ENCODE data around the gene KIAA0408. TPM values are rescaled to one million over a fixed set of nuclear protein-coding genes. Genes with fewer than 3 reads are reported as not detected.

Gene KIAA0408
- total RNA-seq (1.3 and 2.8 TPM in 2 replicates), polyA plus RNA-seq (3.0 and 4.6 TPM in 2 replicates), polyA minus RNA-seq (ENCODE audit: low replicate concordance) (0.07 and 0.59 TPM in 2 replicates)
- 2.3 and 2.7 TPM in 2 replicates for polyA plus RNA-seq (2012)

DNA sequence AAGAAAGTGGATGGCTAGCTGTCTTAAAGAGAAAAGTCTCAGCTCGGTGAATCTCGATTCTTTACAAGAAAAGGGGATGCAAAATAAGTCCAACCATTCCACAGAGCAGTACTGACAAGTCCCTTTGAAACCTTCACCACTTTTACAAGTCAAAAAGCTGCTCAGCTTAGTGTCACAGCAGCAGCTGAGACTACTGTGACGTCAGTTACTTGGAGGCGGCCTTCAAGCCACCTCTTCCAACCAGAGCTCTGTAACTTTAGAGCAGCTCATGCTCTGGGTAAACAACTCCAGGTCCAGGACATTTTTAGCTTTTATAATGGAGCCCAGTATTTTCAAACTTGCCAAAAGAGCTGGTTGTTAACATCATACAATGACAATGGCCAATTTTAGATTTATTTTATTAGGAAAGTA, at the start of gene KIAA0408:
KIAA0408 (minus strand) TSS at position 159 of the 411 bp plus-strand sequence. CDS start 5,408 bp downstream, outside the sequence.
- Histone ChIP-seq H3K79me2 (ENCODE audit: control insufficient read depth, insufficient read depth, low read length) (no peaks in the 10 kb centered on the region), H3K36me3 (ENCODE audit: control insufficient read depth, insufficient read depth, low read length) (no peaks in the 10 kb centered on the region), H3K4me1 (ENCODE audit: control insufficient read depth, extremely low read depth, insufficient read depth, low read length) (peaks cover 15% of the 10 kb centered on the region), H4K20me1 (ENCODE audit: control insufficient read depth, extremely low read depth, insufficient read depth, low read length) (no peaks in the 10 kb centered on the region), H3K4me2 (ENCODE audit: extremely low read depth, insufficient read depth, low read length) (peak within 1 kb of the TSS; percentile 59), H3K9me3 (ENCODE audit: control insufficient read depth, insufficient read depth, low read depth, low read length) (no peaks in the 10 kb centered on the region), H3K9ac (ENCODE audit: insufficient read depth, low read length) (no peak within 1 kb of the TSS), H3K27ac (ENCODE audit: insufficient read depth, low read length) (peak within 1 kb of the TSS; percentile 40), H3K27me3 (ENCODE audit: control insufficient read depth, insufficient read depth, low read length) (no peaks in the 10 kb centered on the region), H3K4me3 (replicated peaks in 1 of 4; ENCODE audit: control extremely low read depth in 1 of 4, insufficient read depth in 1 of 4, low read depth in 3 of 4, low read length in 4 of 4) (peak within 1 kb of the TSS in 2 of 4 experiments; percentile 45 to 49), H2AFZ (ENCODE audit: low read length) (peak within 1 kb of the TSS; percentile 19)
- no peak for TF ChIP-seq EZH2 (IDR thresholded peaks at IDR 0.05; ENCODE audit: low read length, missing control alignments)
- TF ChIP-seq, protein P1, sequence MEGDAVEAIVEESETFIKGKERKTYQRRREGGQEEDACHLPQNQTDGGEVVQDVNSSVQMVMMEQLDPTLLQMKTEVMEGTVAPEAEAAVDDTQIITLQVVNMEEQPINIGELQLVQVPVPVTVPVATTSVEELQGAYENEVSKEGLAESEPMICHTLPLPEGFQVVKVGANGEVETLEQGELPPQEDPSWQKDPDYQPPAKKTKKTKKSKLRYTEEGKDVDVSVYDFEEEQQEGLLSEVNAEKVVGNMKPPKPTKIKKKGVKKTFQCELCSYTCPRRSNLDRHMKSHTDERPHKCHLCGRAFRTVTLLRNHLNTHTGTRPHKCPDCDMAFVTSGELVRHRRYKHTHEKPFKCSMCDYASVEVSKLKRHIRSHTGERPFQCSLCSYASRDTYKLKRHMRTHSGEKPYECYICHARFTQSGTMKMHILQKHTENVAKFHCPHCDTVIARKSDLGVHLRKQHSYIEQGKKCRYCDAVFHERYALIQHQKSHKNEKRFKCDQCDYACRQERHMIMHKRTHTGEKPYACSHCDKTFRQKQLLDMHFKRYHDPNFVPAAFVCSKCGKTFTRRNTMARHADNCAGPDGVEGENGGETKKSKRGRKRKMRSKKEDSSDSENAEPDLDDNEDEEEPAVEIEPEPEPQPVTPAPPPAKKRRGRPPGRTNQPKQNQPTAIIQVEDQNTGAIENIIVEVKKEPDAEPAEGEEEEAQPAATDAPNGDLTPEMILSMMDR (conservative IDR thresholded peaks at IDR 0.05 in 1 of 2, IDR thresholded peaks at IDR 0.05 in 1 of 2; ENCODE audit: low read depth in 1 of 2, low read length in 2 of 2): no peak
- peak; percentile 64 to 82 for DNase-seq (ENCODE audit: low read depth in 2 of 2)

DNA sequence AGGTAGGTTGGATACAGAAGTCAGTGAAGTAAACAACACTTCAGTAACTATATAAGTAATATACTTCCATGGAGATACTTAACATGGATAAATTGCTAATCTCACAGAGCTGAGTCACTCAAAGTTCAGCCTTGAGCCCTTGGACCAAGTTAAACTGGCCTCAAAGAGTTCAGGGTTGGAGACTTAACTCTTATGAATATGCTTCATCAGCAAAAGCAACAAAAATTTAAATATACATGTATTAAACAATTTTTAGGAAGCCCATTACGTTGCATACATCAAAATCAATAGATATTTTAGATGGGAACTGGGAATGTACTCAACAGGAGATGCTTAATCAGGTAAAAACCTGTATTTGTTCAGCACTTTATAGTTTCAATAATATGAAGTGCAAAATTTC, 47.7 kb upstream of the KIAA0408 start:
- H3K9me3 ChIP-seq (ENCODE audit: control insufficient read depth, insufficient read depth, low read depth, low read length): no peaks in the 10 kb centered on the region
- no peaks in the 10 kb centered on the region for H3K4me1 ChIP-seq (ENCODE audit: control insufficient read depth, extremely low read depth, insufficient read depth, low read length)
- H3K4me3 ChIP-seq (replicated peaks in 1 of 4; ENCODE audit: control extremely low read depth in 1 of 4, insufficient read depth in 1 of 4, low read depth in 3 of 4, low read length in 4 of 4): no peak overlapping the region
- H3K36me3 ChIP-seq (ENCODE audit: control insufficient read depth, insufficient read depth, low read length): no peaks in the 10 kb centered on the region
- no peak overlapping the region for H3K4me2 ChIP-seq (ENCODE audit: extremely low read depth, insufficient read depth, low read length)
- no peaks in the 10 kb centered on the region for H3K27me3 ChIP-seq (ENCODE audit: control insufficient read depth, insufficient read depth, low read length)
- H3K27ac ChIP-seq (ENCODE audit: insufficient read depth, low read length): no peak overlapping the region
- H3K79me2 ChIP-seq (ENCODE audit: control insufficient read depth, insufficient read depth, low read length): no peaks in the 10 kb centered on the region
- no peak for DNase-seq (ENCODE audit: low read depth in 2 of 2)
- no peak overlapping the region for H3K9ac ChIP-seq (ENCODE audit: insufficient read depth, low read length)
- no peak for TF ChIP-seq EZH2 (IDR thresholded peaks at IDR 0.05; ENCODE audit: low read length, missing control alignments)
- TF ChIP-seq, protein P1 (conservative IDR thresholded peaks at IDR 0.05 in 1 of 2, IDR thresholded peaks at IDR 0.05 in 1 of 2; ENCODE audit: low read depth in 1 of 2, low read length in 2 of 2): no peak
- H2AFZ ChIP-seq (ENCODE audit: low read length): no peak overlapping the region
- no peaks in the 10 kb centered on the region for H4K20me1 ChIP-seq (ENCODE audit: control insufficient read depth, extremely low read depth, insufficient read depth, low read length)

DNA sequence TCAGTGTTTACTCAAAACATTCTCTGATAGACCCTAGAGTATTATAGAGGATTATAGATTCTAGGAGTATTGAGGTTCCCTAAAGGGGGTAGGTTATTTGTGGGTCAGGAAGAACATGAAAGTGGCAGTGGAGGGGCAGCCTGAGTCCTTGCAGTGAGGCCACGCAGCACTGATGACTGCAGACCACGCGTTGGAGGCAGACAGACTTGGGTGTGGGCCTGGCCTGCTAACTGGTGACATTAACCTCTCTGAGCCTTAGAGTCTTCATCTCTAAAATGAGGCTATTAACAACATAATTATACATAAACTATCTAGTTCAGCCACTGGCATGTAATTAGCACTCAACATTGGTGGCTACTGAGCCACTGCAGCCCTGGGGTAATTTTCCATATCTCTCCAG, 43.8 kb upstream of the KIAA0408 start:
- H3K4me2 ChIP-seq (ENCODE audit: extremely low read depth, insufficient read depth, low read length): no peak overlapping the region
- no peaks in the 10 kb centered on the region for H3K27me3 ChIP-seq (ENCODE audit: control insufficient read depth, insufficient read depth, low read length)
- TF ChIP-seq, protein P1 (conservative IDR thresholded peaks at IDR 0.05 in 1 of 2, IDR thresholded peaks at IDR 0.05 in 1 of 2; ENCODE audit: low read depth in 1 of 2, low read length in 2 of 2): no peak
- TF ChIP-seq EZH2 (IDR thresholded peaks at IDR 0.05; ENCODE audit: low read length, missing control alignments): no peak
- H3K27ac ChIP-seq (ENCODE audit: insufficient read depth, low read length): no peak overlapping the region
- H2AFZ ChIP-seq (ENCODE audit: low read length): no peak overlapping the region
- H3K9ac ChIP-seq (ENCODE audit: insufficient read depth, low read length): no peak overlapping the region
- no peaks in the 10 kb centered on the region for H3K4me1 ChIP-seq (ENCODE audit: control insufficient read depth, extremely low read depth, insufficient read depth, low read length)
- no peak for DNase-seq (ENCODE audit: low read depth in 2 of 2)
- no peaks in the 10 kb centered on the region for H3K36me3 ChIP-seq (ENCODE audit: control insufficient read depth, insufficient read depth, low read length)
- H3K4me3 ChIP-seq (replicated peaks in 1 of 4; ENCODE audit: control extremely low read depth in 1 of 4, insufficient read depth in 1 of 4, low read depth in 3 of 4, low read length in 4 of 4): no peak overlapping the region
- no peaks in the 10 kb centered on the region for H3K79me2 ChIP-seq (ENCODE audit: control insufficient read depth, insufficient read depth, low read length)
- H4K20me1 ChIP-seq (ENCODE audit: control insufficient read depth, extremely low read depth, insufficient read depth, low read length): no peaks in the 10 kb centered on the region
- H3K9me3 ChIP-seq (ENCODE audit: control insufficient read depth, insufficient read depth, low read depth, low read length): no peaks in the 10 kb centered on the region

Data from fibroblast of lung (primary cell).